ENCODE measurements around the gene CLCF1.

DNA sequence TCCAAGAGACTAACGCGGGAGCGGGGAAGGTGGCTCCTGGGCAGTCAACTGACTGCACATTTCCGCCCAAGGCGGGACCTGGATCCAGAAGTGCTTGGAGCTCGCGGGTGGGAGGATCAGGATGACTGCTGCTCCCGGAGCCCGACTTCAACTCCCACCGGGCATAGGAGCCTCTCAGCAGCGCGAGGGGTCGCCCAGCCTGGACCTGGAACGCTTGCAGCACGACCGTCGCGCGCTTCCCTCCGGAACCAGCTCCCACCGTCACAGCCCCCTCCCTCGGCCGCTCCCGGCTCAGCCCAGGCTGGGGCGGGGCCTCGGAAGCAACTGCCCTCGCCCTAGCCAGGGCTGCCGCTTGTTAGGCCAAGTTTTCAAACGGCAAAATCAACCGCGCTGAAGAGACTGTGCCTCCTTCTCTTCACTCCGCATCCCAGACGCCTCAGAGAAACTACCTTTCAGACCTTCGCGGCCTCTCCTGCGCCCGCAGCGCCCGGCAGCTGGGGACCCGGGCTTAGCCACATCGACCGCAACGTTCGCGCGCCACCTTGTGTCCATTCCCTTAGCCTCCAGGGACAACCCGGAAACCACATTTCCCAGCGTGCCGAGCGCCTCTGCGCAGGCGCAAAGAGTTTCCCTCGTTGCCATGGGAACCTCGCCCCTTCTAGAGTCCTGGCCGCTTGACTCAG lies 56.1 kb downstream of the CLCF1 start:
- TF ChIP-seq EZH2phosphoT487 (IDR thresholded peaks at IDR 0.05; ENCODE audit: borderline replicate concordance), result no peak
- TF ChIP-seq, protein P1, sequence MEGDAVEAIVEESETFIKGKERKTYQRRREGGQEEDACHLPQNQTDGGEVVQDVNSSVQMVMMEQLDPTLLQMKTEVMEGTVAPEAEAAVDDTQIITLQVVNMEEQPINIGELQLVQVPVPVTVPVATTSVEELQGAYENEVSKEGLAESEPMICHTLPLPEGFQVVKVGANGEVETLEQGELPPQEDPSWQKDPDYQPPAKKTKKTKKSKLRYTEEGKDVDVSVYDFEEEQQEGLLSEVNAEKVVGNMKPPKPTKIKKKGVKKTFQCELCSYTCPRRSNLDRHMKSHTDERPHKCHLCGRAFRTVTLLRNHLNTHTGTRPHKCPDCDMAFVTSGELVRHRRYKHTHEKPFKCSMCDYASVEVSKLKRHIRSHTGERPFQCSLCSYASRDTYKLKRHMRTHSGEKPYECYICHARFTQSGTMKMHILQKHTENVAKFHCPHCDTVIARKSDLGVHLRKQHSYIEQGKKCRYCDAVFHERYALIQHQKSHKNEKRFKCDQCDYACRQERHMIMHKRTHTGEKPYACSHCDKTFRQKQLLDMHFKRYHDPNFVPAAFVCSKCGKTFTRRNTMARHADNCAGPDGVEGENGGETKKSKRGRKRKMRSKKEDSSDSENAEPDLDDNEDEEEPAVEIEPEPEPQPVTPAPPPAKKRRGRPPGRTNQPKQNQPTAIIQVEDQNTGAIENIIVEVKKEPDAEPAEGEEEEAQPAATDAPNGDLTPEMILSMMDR (conservative IDR thresholded peaks at IDR 0.05; ENCODE audit: low read length), result peak; percentile 86
